ENCODE data around the gene NNT.

GRCh38 chr5:43634621-43635020 lies 31.6 kb downstream of the NNT start:
- no peak for TF ChIP-seq CTCF (conservative IDR thresholded peaks at IDR 0.05)
- TF ChIP-seq EZH2 (IDR thresholded peaks at IDR 0.05; ENCODE audit: low read depth), result no peak

Measured in PC-9 (cell line).